Breast epithelium (tissue), 3 donors: ENCODE results near the gene CLMN.

ENCODE experiments used
- POLR2A ChIP-seq: fragments of 450-650 bp; IDR thresholded peaks from one replicate; pipeline ENCODE4 v1.6.1; 2016; ENCODE audit warnings: antibody characterized with exemption, mild to moderate bottlenecking, moderate library complexity
- POLR2AphosphoS5 ChIP-seq, 3 donors: sonication (generic); formaldehyde crosslinking; IDR thresholded peaks; one replicate each; pipeline ENCODE4 v1.6.1; 2017; ENCODE audit warnings: antibody characterized with exemption in 3 of 3
- TF ChIP-seq, protein P1 (sequence below), 3 donors: fragments of 450-650 bp; IDR thresholded peaks; one replicate each; pipeline ENCODE4 v1.5.1; 2016 to 2017; ENCODE audit warnings: antibody characterized with exemption in 3 of 3, mild to moderate bottlenecking in 3 of 3, moderate library complexity in 3 of 3

GRCh38 chr14:95339301-95339865 is 19.7 kb upstream of the CLMN start:
- TF ChIP-seq POLR2A (no peak), POLR2AphosphoS5 (IDR thresholded peaks at IDR 0.05) (no peak)
- TF ChIP-seq, protein P1, sequence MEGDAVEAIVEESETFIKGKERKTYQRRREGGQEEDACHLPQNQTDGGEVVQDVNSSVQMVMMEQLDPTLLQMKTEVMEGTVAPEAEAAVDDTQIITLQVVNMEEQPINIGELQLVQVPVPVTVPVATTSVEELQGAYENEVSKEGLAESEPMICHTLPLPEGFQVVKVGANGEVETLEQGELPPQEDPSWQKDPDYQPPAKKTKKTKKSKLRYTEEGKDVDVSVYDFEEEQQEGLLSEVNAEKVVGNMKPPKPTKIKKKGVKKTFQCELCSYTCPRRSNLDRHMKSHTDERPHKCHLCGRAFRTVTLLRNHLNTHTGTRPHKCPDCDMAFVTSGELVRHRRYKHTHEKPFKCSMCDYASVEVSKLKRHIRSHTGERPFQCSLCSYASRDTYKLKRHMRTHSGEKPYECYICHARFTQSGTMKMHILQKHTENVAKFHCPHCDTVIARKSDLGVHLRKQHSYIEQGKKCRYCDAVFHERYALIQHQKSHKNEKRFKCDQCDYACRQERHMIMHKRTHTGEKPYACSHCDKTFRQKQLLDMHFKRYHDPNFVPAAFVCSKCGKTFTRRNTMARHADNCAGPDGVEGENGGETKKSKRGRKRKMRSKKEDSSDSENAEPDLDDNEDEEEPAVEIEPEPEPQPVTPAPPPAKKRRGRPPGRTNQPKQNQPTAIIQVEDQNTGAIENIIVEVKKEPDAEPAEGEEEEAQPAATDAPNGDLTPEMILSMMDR (IDR thresholded peaks at IDR 0.05): no peak
